Spleen (tissue), 11 donors: ENCODE data around the gene INPP4A. TPM values are rescaled to one million over a fixed set of nuclear protein-coding genes. Genes with fewer than 3 reads are reported as not detected.

Source experiments
- DNase-seq: peaks from one replicate; pipeline ENCODE4 v3.0.0-alpha.2; 2020
- H3K27ac ChIP-seq, 8 donors: fragments of 200-600 bp; sonication (generic) in 7 of 8; 1 replicate in 4 of 8; 2 replicates in 4 of 8; pipeline versions ENCODE4 v1.5.0 to v1.8.0; 2016 to 2021; ENCODE audit warnings: inconsistent platforms in 4 of 8, mild to moderate bottlenecking in 4 of 8, moderate library complexity in 1 of 8
- H3K27me3 ChIP-seq, 7 donors: fragments of 200-600 bp; sonication (generic) in 6 of 7; replicated peaks in 1 of 7; 1 replicate in 4 of 7; 2 replicates in 3 of 7; pipeline versions ENCODE4 v1.5.0 to v1.8.0; 2016 to 2021; ENCODE audit warnings: inconsistent platforms in 3 of 7, mild to moderate bottlenecking in 1 of 7
- H3K36me3 ChIP-seq, 6 donors: fragments of 200-600 bp; sonication (generic) in 5 of 6; 1 replicate in 4 of 6; 2 replicates in 2 of 6; pipeline versions ENCODE4 v1.5.0 to v1.8.0; 2016 to 2021; ENCODE audit warnings: inconsistent platforms in 2 of 6
- H3K4me1 ChIP-seq, 6 donors: fragments of 200-600 bp; sonication (generic) in 5 of 6; 1 replicate in 3 of 6; 2 replicates in 3 of 6; pipeline versions ENCODE4 v1.5.0 to v1.8.0; 2016 to 2021; ENCODE audit warnings: inconsistent platforms in 3 of 6
- H3K4me3 ChIP-seq, 8 donors: fragments of 200-600 bp; sonication (generic) in 7 of 8; 1 replicate in 4 of 8; 2 replicates in 4 of 8; pipeline versions ENCODE4 v1.5.0 to v1.8.0; 2016 to 2021; ENCODE audit warnings: inconsistent platforms in 4 of 8, mild to moderate bottlenecking in 4 of 8, moderate library complexity in 2 of 8
- H3K9me3 ChIP-seq, 8 donors: fragments of 200-600 bp; sonication (generic) in 7 of 8; 1 replicate in 4 of 8; 2 replicates in 4 of 8; pipeline versions ENCODE4 v1.5.0 to v1.8.0; 2016 to 2021; ENCODE audit warnings: inconsistent platforms in 4 of 8
- CTCF ChIP-seq, 11 experiments: fragments of 200-600 bp in 7 of 11; fragments of 450-650 bp in 4 of 11; sonication (generic) in 4 of 11; IDR thresholded peaks in 8 of 11; conservative IDR thresholded peaks in 3 of 11; 1 replicate in 7 of 11; 2 replicates in 4 of 11; pipeline versions ENCODE4 v1.4.0 to v1.8.0; 2016 to 2021; ENCODE audit warnings: antibody characterized with exemption in 11 of 11, inconsistent platforms in 4 of 11, mild to moderate bottlenecking in 1 of 11
- POLR2A ChIP-seq, 3 donors: fragments of 450-650 bp; IDR thresholded peaks; one replicate each; pipeline ENCODE4 v1.5.1; 2017; ENCODE audit warnings: antibody characterized with exemption in 3 of 3, mild to moderate bottlenecking in 1 of 3
- POLR2AphosphoS5 ChIP-seq, 3 donors: sonication (generic); formaldehyde crosslinking; IDR thresholded peaks; one replicate each; pipeline ENCODE4 v1.5.1; 2017; ENCODE audit warnings: antibody characterized with exemption in 3 of 3
- WGBS, 5 donors: extraction: QIAGEN DNeasy Blood & Tissue Kit in 3 of 5; methylation state at CpG; one replicate each; pipeline versions ENCODE4 v1.1.5 to v1.1.7; 2013 to 2018; 5-methylcytosine and 5-hydroxymethylcytosine counted together
- intact Hi-C: fragments of 100-400 bp; cut with DNase I; formaldehyde crosslinking; loops from one replicate; pipeline ENCODE4 v1.15.0; 2023; ENCODE audit warnings: low total_unique reads
- polyA plus RNA-seq, 3 donors: library from polyadenylated mRNA; stranded (reverse); fragments of 200-250 nt; gene quantifications; one replicate each; pipeline ENCODE4 v1.2.1, GENCODE V29; 2013
- total RNA-seq, 7 donors: library from RNA; depleted of rRNA in 3 of 7; stranded (reverse); fragments of >200 nt in 3 of 7; fragmentation: NEBNext Ultra II Directional in 4 of 7; extraction: Animal tissue kit (Norgen Biotek cat#: 25700) in 4 of 7; gene quantifications; one replicate each; pipeline versions ENCODE4 v1.1.0 to v1.2.1, GENCODE V29; 2016 to 2021
- donor health status: healthy with polysubstance abuse.
- donor health status: DM: no; HTN: no; CAD: no; lungs with moderate emphysema.
- donor health status: DM: no; HTN: no; CAD: no.
- donor health status: Bipolar disorder and iron deficiency.
- donor health status: healthy.
- donor health status: DM: no; HTN: no; CAD: no.
- donor health status: DM: yes; HTN: yes; CAD: no.

The INPP4A gene
- total and polyA plus RNA-seq, 10 donors = 6.4 to 102 (median 69.2) TPM

- Histone ChIP-seq H3K27me3 (no peaks in the 10 kb centered on the region), H3K4me3 (no peak overlapping the region), H3K36me3 (peaks cover 0 to 100% (median 90%) of the 10 kb centered on the region in 6 donors), H3K9me3 (no peaks in the 10 kb centered on the region), H3K27ac (no peak overlapping the region), H3K4me1 (peaks cover 0 to under 1% (median 0%) of the 10 kb centered on the region in 6 donors)
- 94 to 97% (median 97%) methylated on average over 8 to 13 of the region's 13 CpGs for WGBS, 5 donors
- no peak for TF ChIP-seq CTCF (IDR thresholded peaks at IDR 0.05 in 8 of 11, conservative IDR thresholded peaks at IDR 0.05 in 3 of 11)
- TF ChIP-seq POLR2AphosphoS5 (IDR thresholded peaks at IDR 0.05) = no peak
- no peak for TF ChIP-seq POLR2A (IDR thresholded peaks at IDR 0.05)
- intact Hi-C loops = no loop called here
- no peak for DNase-seq
Measured at GRCh38 chr2:98569915-98570314, 125.3 kb downstream of the INPP4A start.

- H3K36me3 ChIP-seq = peaks cover 0 to 100% (median 89%) of the 10 kb centered on the region in 6 donors
- H3K27me3 ChIP-seq = no peaks in the 10 kb centered on the region
- no peaks in the 10 kb centered on the region for H3K9me3 ChIP-seq
- TF ChIP-seq POLR2AphosphoS5 (IDR thresholded peaks at IDR 0.05) (no peak), CTCF (IDR thresholded peaks at IDR 0.05 in 8 of 11, conservative IDR thresholded peaks at IDR 0.05 in 3 of 11) (no peak), POLR2A (IDR thresholded peaks at IDR 0.05) (no peak)
- DNase-seq = no peak
- WGBS, 5 donors = 92 to 99% (median 97%) methylated on average over 5 of the region's 5 CpGs
- intact Hi-C loops = no loop called here
- H3K27ac ChIP-seq = no peak overlapping the region
- no peaks in the 10 kb centered on the region for H3K4me1 ChIP-seq
- H3K4me3 ChIP-seq = no peak overlapping the region
Measured at GRCh38 chr2:98570356-98570755, 125.7 kb downstream of the INPP4A start.

- H3K4me3 ChIP-seq = no peak overlapping the region
- WGBS, 5 donors = 88 to 97% (median 93%) methylated on average over 13 of the region's 13 CpGs
- TF ChIP-seq POLR2A (IDR thresholded peaks at IDR 0.05) (no peak), CTCF (IDR thresholded peaks at IDR 0.05 in 8 of 11, conservative IDR thresholded peaks at IDR 0.05 in 3 of 11) (no peak), POLR2AphosphoS5 (IDR thresholded peaks at IDR 0.05) (peak in 1 of 3 donors; percentile 22)
- no peak overlapping the region for H3K27ac ChIP-seq
- peaks cover 0 to 100% (median 85%) of the 10 kb centered on the region in 6 donors for H3K36me3 ChIP-seq
- intact Hi-C loops = no loop called here
- no peak for DNase-seq
- no peaks in the 10 kb centered on the region for H3K27me3 ChIP-seq
- H3K9me3 ChIP-seq = no peaks in the 10 kb centered on the region
- H3K4me1 ChIP-seq = no peaks in the 10 kb centered on the region
Measured at GRCh38 chr2:98571121-98571701, 126.6 kb downstream of the INPP4A start.

- TF ChIP-seq POLR2A (IDR thresholded peaks at IDR 0.05) = no peak
- TF ChIP-seq CTCF (IDR thresholded peaks at IDR 0.05 in 8 of 11, conservative IDR thresholded peaks at IDR 0.05 in 3 of 11) = no peak
- TF ChIP-seq POLR2AphosphoS5 (IDR thresholded peaks at IDR 0.05) = no peak
- no peaks in the 10 kb centered on the region for H3K4me1 ChIP-seq
Measured at GRCh38 chr2:98571796-98572195, 127.1 kb downstream of the INPP4A start.

More at GRCh38 chr2:98571796-98572195, 127.1 kb downstream of the INPP4A start:
- peaks cover 0 to 100% (median 85%) of the 10 kb centered on the region in 6 donors for H3K36me3 ChIP-seq
- no peaks in the 10 kb centered on the region for H3K9me3 ChIP-seq
- H3K27ac ChIP-seq = no peak overlapping the region
- 91 to 99% (median 96%) methylated on average over 9 of the region's 9 CpGs for WGBS, 5 donors
- H3K27me3 ChIP-seq = no peaks in the 10 kb centered on the region
- H3K4me3 ChIP-seq = no peak overlapping the region
- DNase-seq = no peak
- intact Hi-C loops = no loop called here
